ENCODE results near the gene COP1. TPM values are rescaled to one million over a fixed set of nuclear protein-coding genes. Genes with fewer than 3 reads are reported as not detected.

COP1 gene
- total RNA-seq, 6 experiments from 2014 or later = 19.7 to 33.7 (median 20.9) TPM

DNA sequence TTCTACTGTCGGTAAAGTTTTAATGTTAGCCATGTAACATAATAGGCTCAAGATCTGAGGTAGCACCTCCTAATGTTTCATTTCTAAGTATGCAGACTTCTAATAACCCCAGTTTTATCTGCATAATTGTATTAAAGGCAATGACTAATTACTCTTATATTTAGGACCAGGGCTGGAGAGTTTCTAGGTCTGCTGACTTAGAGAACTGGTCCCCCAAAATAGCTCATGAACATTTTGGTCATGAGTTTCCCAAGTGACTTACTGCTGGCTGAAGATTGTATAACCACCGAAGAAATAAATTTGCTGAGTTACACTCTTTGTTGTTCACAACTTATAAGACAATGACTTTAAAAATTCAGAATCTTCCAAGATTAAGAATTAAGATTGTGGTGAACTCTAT is 265.9 kb downstream of the COP1 start:
- peaks cover 0 to 2% (median 0%) of the 10 kb centered on the region in 4 donors for H3K36me3 ChIP-seq
- ATAC-seq (no peak), DNase-seq (no peak)
- H3K4me3 ChIP-seq = no peak overlapping the region
- no peaks in the 10 kb centered on the region for H3K9me3 ChIP-seq
- no peak for TF ChIP-seq CTCF (IDR thresholded peaks at IDR 0.05)
- no peak for TF ChIP-seq POLR2A (IDR thresholded peaks at IDR 0.05)
- no peak overlapping the region for H3K27ac ChIP-seq
- WGBS (ENCODE audit: insufficient coverage, low coverage, low lambda C conversion rate, missing lambda C conversion rate) = 95% methylated on average over 2 of the region's 2 CpGs
- no peaks in the 10 kb centered on the region for H3K27me3 ChIP-seq
- no peaks in the 10 kb centered on the region for H3K4me1 ChIP-seq
- intact Hi-C loops (cut with DNase I) = no loop called here

DNA sequence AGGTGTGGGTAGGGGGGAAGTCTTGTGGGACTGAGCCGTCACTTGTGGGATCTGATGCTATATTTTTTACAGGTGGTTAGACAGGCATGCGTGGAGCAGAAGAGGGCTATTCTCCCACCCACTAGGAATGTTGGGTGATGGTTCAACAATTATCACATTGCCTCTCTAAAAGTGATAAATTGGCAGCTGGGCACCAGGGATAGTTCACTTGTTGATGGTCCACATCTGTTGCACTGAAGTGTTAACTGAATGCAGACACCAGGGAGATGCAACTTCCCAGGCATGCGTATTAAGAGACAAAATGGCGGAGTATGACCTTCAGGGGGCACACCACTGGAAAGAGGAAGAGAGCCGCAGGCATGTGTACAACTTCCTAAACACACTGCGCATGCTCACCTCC is 270.4 kb downstream of the COP1 start:
- DNase-seq (no peak), ATAC-seq (no peak)
- peaks cover 0 to 2% (median 0%) of the 10 kb centered on the region in 4 donors for H3K36me3 ChIP-seq
- no peaks in the 10 kb centered on the region for H3K4me1 ChIP-seq
- 88% methylated on average over 4 of the region's 6 CpGs for WGBS (ENCODE audit: insufficient coverage, low coverage, low lambda C conversion rate, missing lambda C conversion rate)
- no peaks in the 10 kb centered on the region for H3K27me3 ChIP-seq
- no peaks in the 10 kb centered on the region for H3K9me3 ChIP-seq
- H3K4me3 ChIP-seq = no peak overlapping the region
- TF ChIP-seq CTCF (IDR thresholded peaks at IDR 0.05) = no peak
- no peak overlapping the region for H3K27ac ChIP-seq
- intact Hi-C loops (cut with DNase I) = no loop called here

DNA sequence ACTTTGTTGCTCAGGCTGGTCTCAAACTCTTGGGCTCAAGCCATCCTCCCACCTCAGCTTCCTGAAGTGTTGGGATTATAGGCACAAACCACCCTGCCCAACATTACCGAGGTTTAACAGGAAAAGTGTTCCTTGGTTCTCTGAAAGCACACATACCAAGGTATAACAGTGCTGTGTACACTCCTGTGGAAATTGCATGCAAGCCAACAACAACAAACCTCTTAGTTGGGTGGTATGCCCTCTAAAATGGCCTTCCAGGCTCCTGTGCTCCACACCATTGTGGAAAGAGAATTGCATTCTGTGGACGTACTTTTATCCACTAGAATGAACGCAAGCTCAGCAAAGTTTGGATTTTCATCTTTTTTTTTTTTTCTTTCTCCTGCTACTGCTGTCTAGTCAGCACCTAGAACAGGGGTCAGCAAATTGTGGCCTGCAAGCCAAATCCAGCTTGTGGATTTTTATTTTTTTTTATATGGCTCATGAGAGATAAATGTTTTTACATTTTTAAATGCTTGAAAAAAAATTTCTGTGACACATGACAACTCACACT is 271.4 kb downstream of the COP1 start:
- H3K4me1 ChIP-seq = no peaks in the 10 kb centered on the region
- no peak for ATAC-seq
- DNase-seq = no peak
- no peak overlapping the region for H3K27ac ChIP-seq
- intact Hi-C loops (cut with DNase I) = no loop called here
- H3K4me3 ChIP-seq = no peak overlapping the region
- H3K27me3 ChIP-seq = no peaks in the 10 kb centered on the region
- no peak for TF ChIP-seq CTCF (IDR thresholded peaks at IDR 0.05)
- TF ChIP-seq POLR2A (IDR thresholded peaks at IDR 0.05) = no peak
- no peaks in the 10 kb centered on the region for H3K9me3 ChIP-seq
- WGBS (ENCODE audit: insufficient coverage, low coverage, low lambda C conversion rate, missing lambda C conversion rate) = 0% methylated on average over 1 of the region's 3 CpGs
- peaks cover 0 to 2% (median 0%) of the 10 kb centered on the region in 4 donors for H3K36me3 ChIP-seq

- Histone ChIP-seq H3K36me3 (peaks cover 0 to 2% (median 0%) of the 10 kb centered on the region in 4 donors), H3K4me3 (no peak overlapping the region), H3K9me3 (no peaks in the 10 kb centered on the region), H3K27ac (no peak overlapping the region), H3K27me3 (no peaks in the 10 kb centered on the region), H3K4me1 (no peaks in the 10 kb centered on the region)
- TF ChIP-seq CTCF (IDR thresholded peaks at IDR 0.05) (no peak), POLR2A (IDR thresholded peaks at IDR 0.05) (no peak)
- ATAC-seq = no peak
- no peak for DNase-seq
- intact Hi-C loops (cut with DNase I) = no loop called here
- whole genome bisulfite sequencing (ENCODE audit: insufficient coverage, low coverage, low lambda C conversion rate, missing lambda C conversion rate) = 100% methylated on average over 3 of the region's 3 CpGs
These were observed 271.9 kb downstream of the COP1 start for GRCh38 chr1:175935166-175935565.

DNA sequence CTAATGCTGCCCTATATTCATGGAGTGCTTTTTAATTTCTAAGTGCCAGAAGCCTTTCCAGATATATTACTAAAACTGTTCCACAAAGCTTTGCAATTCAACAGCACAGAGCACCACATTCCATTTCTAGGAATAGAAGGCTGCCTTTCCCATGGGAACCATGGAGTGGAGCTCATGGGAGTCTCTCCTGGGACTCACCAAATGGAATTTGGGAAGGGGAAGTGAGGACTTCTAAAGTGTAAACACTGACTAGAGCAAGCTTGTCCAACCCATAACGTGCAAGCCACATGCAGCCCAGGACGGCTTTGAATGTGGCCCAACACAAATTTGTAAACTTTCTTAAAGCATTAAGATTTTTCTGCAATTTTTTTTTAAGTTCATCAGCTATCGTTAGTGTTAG is 273.3 kb downstream of the COP1 start:
- 94% methylated on average over 3 of the region's 3 CpGs for WGBS (ENCODE audit: insufficient coverage, low coverage, low lambda C conversion rate, missing lambda C conversion rate)
- Histone ChIP-seq H3K27me3 (no peaks in the 10 kb centered on the region), H3K4me1 (no peaks in the 10 kb centered on the region), H3K36me3 (no peaks in the 10 kb centered on the region), H3K4me3 (no peak overlapping the region), H3K27ac (no peak overlapping the region), H3K9me3 (no peaks in the 10 kb centered on the region)
- ATAC-seq (no peak), DNase-seq (no peak)
- intact Hi-C loops (cut with DNase I) = no loop called here
- TF ChIP-seq POLR2A (IDR thresholded peaks at IDR 0.05) = no peak
- no peak for TF ChIP-seq CTCF (IDR thresholded peaks at IDR 0.05)

Data from right lobe of liver (tissue), 6 donors.